Fibroblast of lung (primary cell): ENCODE data around the gene TMEM212. TPM values are rescaled to one million over a fixed set of nuclear protein-coding genes. Genes with fewer than 3 reads are reported as not detected.

Experiments used
- DNase-seq, 2 donors: peaks; one replicate each; pipeline versions ENCODE4 v3.0.0 to v3.0.0-alpha.2; 2010; ENCODE audit warnings: low read depth in 2 of 2
- H2AFZ ChIP-seq: 2 replicates; pipeline ENCODE4 v1.5.1; 2012; ENCODE audit warnings: low read length, control low read depth, inconsistent platforms
- H3K27ac ChIP-seq: 2 replicates; pipeline ENCODE4 v1.5.1; 2011; ENCODE audit warnings: low read length, control low read depth; ENCODE audit not compliant: insufficient read depth
- H3K27me3 ChIP-seq: 2 replicates; pipeline ENCODE4 v1.5.1; 2011; ENCODE audit warnings: mild to moderate bottlenecking, low read length; ENCODE audit not compliant: control insufficient read depth, insufficient read depth
- H3K36me3 ChIP-seq: 2 replicates; pipeline ENCODE4 v1.5.1; 2011; ENCODE audit warnings: low read length; ENCODE audit not compliant: control insufficient read depth, insufficient read depth
- H3K4me1 ChIP-seq: 2 replicates; pipeline ENCODE4 v1.5.1; 2011; ENCODE audit warnings: low read length; ENCODE audit not compliant: control insufficient read depth, insufficient read depth; ENCODE audit errors: extremely low read depth
- H3K4me2 ChIP-seq: 2 replicates; pipeline ENCODE4 v1.5.1; 2011; ENCODE audit warnings: low read length, control low read depth; ENCODE audit not compliant: insufficient read depth; ENCODE audit errors: extremely low read depth
- H3K4me3 ChIP-seq, 4 experiments: fragments of 200-600 bp in 1 of 4; sonication (generic) in 1 of 4; replicated peaks in 1 of 4; 2 replicates each; pipeline ENCODE4 v1.5.1; 2011 to 2016; ENCODE audit warnings: low read length in 4 of 4, low read depth in 3 of 4, mild to moderate bottlenecking in 3 of 4, control low read depth in 2 of 4, inconsistent platforms in 1 of 4, mixed read lengths in 1 of 4; ENCODE audit not compliant: insufficient read depth in 1 of 4; ENCODE audit errors: control extremely low read depth in 1 of 4
- H3K79me2 ChIP-seq: 2 replicates; pipeline ENCODE4 v1.5.1; 2012; ENCODE audit warnings: mild to moderate bottlenecking, low read length, inconsistent platforms; ENCODE audit not compliant: control insufficient read depth, insufficient read depth
- H3K9ac ChIP-seq: 2 replicates; pipeline ENCODE4 v1.5.1; 2011; ENCODE audit warnings: mild to moderate bottlenecking, low read length, control low read depth; ENCODE audit not compliant: insufficient read depth
- H3K9me3 ChIP-seq: 2 replicates; pipeline ENCODE4 v1.5.1; 2012; ENCODE audit warnings: low read depth, low read length; ENCODE audit not compliant: control insufficient read depth, insufficient read depth
- H4K20me1 ChIP-seq: 2 replicates; pipeline ENCODE4 v1.5.1; 2011; ENCODE audit warnings: low read length; ENCODE audit not compliant: control insufficient read depth, insufficient read depth; ENCODE audit errors: extremely low read depth
- CTCF ChIP-seq, 2 donors: IDR thresholded peaks in 1 of 2; conservative IDR thresholded peaks in 1 of 2; 1 replicate in 1 of 2; 2 replicates in 1 of 2; pipeline ENCODE4 v1.5.1; 2011 to 2012; ENCODE audit warnings: low read length in 2 of 2, control low read depth in 1 of 2, inconsistent platforms in 1 of 2, low read depth in 1 of 2, mild to moderate bottlenecking in 1 of 2
- EZH2 ChIP-seq: IDR thresholded peaks from 2 replicates; pipeline ENCODE4 v1.5.1; 2012; ENCODE audit warnings: low read length, control low read depth, mild to moderate bottlenecking; ENCODE audit errors: missing control alignments
- polyA plus RNA-seq, 2 donors: library from polyadenylated mRNA; depleted of rRNA in 1 of 2; stranded (reverse) in 1 of 2; unstranded in 1 of 2; fragments of >200 nt; gene quantifications; 2 replicates each; pipeline ENCODE4 v1.2.1, GENCODE V29; 2011 to 2012; ENCODE audit warnings: missing spikeins in 1 of 2
- total RNA-seq: library from RNA; depleted of rRNA; stranded (reverse); fragments of >200 nt; gene quantifications from 2 replicates; pipeline ENCODE4 v1.2.1, GENCODE V29; 2014

TMEM212 gene
- total and polyA plus RNA-seq, 2 donors (not counting 1 experiment from before 2014, with no cell fraction given), result not detected

- no peak overlapping the region for H3K9ac ChIP-seq
- H4K20me1 ChIP-seq, result no peaks in the 10 kb centered on the region
- no peaks in the 10 kb centered on the region for H3K36me3 ChIP-seq
- no peak overlapping the region for H3K27ac ChIP-seq
- no peak for DNase-seq
- H2AFZ ChIP-seq, result no peak overlapping the region
- H3K27me3 ChIP-seq, result no peaks in the 10 kb centered on the region
- H3K4me1 ChIP-seq, result no peaks in the 10 kb centered on the region
- TF ChIP-seq EZH2 (no peak), CTCF (conservative IDR thresholded peaks at IDR 0.05 in 1 of 2, IDR thresholded peaks at IDR 0.05 in 1 of 2; ENCODE audit: low read depth in 1 of 2, low read length in 2 of 2) (no peak)
- H3K9me3 ChIP-seq, result no peaks in the 10 kb centered on the region
- no peaks in the 10 kb centered on the region for H3K79me2 ChIP-seq
- no peak overlapping the region for H3K4me3 ChIP-seq
- H3K4me2 ChIP-seq, result no peak overlapping the region
Measured at GRCh38 chr3:171888466-171888865, 45.3 kb downstream of the TMEM212 start.

GRCh38 chr3:171890398-171890797 is 47.2 kb downstream of the TMEM212 start:
- H3K9ac ChIP-seq, result no peak overlapping the region
- no peaks in the 10 kb centered on the region for H4K20me1 ChIP-seq
- no peaks in the 10 kb centered on the region for H3K27me3 ChIP-seq
- H3K36me3 ChIP-seq, result no peaks in the 10 kb centered on the region
- H3K4me1 ChIP-seq, result no peaks in the 10 kb centered on the region
- TF ChIP-seq EZH2 (no peak), CTCF (conservative IDR thresholded peaks at IDR 0.05 in 1 of 2, IDR thresholded peaks at IDR 0.05 in 1 of 2; ENCODE audit: low read depth in 1 of 2, low read length in 2 of 2) (no peak)
- no peak overlapping the region for H2AFZ ChIP-seq
- no peak for DNase-seq
- H3K9me3 ChIP-seq, result no peaks in the 10 kb centered on the region
- no peak overlapping the region for H3K4me3 ChIP-seq
- no peaks in the 10 kb centered on the region for H3K79me2 ChIP-seq
- no peak overlapping the region for H3K27ac ChIP-seq
- no peak overlapping the region for H3K4me2 ChIP-seq

GRCh38 chr3:171892457-171892856 is 49.3 kb downstream of the TMEM212 start:
- no peak for TF ChIP-seq CTCF (conservative IDR thresholded peaks at IDR 0.05 in 1 of 2, IDR thresholded peaks at IDR 0.05 in 1 of 2; ENCODE audit: low read depth in 1 of 2, low read length in 2 of 2)
- no peak for TF ChIP-seq EZH2
- no peak for DNase-seq
- Histone ChIP-seq H3K4me2 (no peak overlapping the region), H2AFZ (no peak overlapping the region), H3K4me1 (no peaks in the 10 kb centered on the region), H4K20me1 (no peaks in the 10 kb centered on the region), H3K9me3 (no peaks in the 10 kb centered on the region), H3K79me2 (no peaks in the 10 kb centered on the region), H3K27ac (no peak overlapping the region), H3K36me3 (no peaks in the 10 kb centered on the region), H3K4me3 (no peak overlapping the region), H3K9ac (no peak overlapping the region), H3K27me3 (no peaks in the 10 kb centered on the region)
